Dendritic cell treated with granulocyte-macrophage colony-stimulating factor and Interleukin-4, amounts not matched to agents 40 ng/mL and 50 ng/mL, for 4 days (primary cell): ENCODE results near the gene BATF3.
"Not testable (repeated sequence)": the region's sequence is repeated elsewhere in the genome, so short reads cannot be mapped to it uniquely, and the experiment has no call there.

Experiments used
- H3K27ac Mint-ChIP-seq: one replicate; pipeline ENCODE4 v1.8.0; 2022; ENCODE audit warnings: mild to moderate bottlenecking, mixed read lengths
- H3K27me3 Mint-ChIP-seq: one replicate; pipeline ENCODE4 v1.8.0; 2022; ENCODE audit warnings: mild to moderate bottlenecking, mixed read lengths
- H3K36me3 Mint-ChIP-seq: one replicate; pipeline ENCODE4 v1.8.0; 2022; ENCODE audit warnings: low read depth, mixed read lengths
- H3K4me1 Mint-ChIP-seq: one replicate; pipeline ENCODE4 v1.8.0; 2022; ENCODE audit warnings: low read depth, mixed read lengths
- H3K4me3 Mint-ChIP-seq: one replicate; pipeline ENCODE4 v1.8.0; 2022; ENCODE audit warnings: mild to moderate bottlenecking, moderate library complexity, mixed read lengths
- H3K9me3 Mint-ChIP-seq: one replicate; pipeline ENCODE4 v1.8.0; 2022; ENCODE audit warnings: mixed read lengths
- intact Hi-C: fragments of 100-400 bp; cut with micrococcal nuclease; formaldehyde crosslinking; loops from one replicate; pipeline ENCODE4 v1.15.0; 2022

BATF3 gene

GRCh38 chr1:212699625-212700222 is at the start of gene BATF3:
BATF3 (minus strand) TSS chr1:212699840; CDS start chr1:212699762, 78 bp downstream.
- peaks cover 16% of the 10 kb centered on the region for H3K27me3 Mint-ChIP-seq
- peaks cover 14% of the 10 kb centered on the region for H3K36me3 Mint-ChIP-seq
- intact Hi-C loops = loop anchor here (1.0 to 5.0 kb wide), 3 partner anchors 15 to 53 kb away; no protein-coding TSS in a partner anchor
- H3K9me3 Mint-ChIP-seq = no peaks in the 10 kb centered on the region
- H3K27ac Mint-ChIP-seq = peak within 1 kb of the TSS; percentile 90
- H3K4me1 Mint-ChIP-seq = peaks cover 49% of the 10 kb centered on the region
- H3K4me3 Mint-ChIP-seq = peak within 1 kb of the TSS; percentile 92

- Mint-ChIP-seq H3K27me3 (no peaks in the 10 kb centered on the region), H3K27ac (no peak overlapping the region), H3K4me1 (peaks cover 21% of the 10 kb centered on the region), H3K36me3 (peaks cover 23% of the 10 kb centered on the region), H3K9me3 (peaks cover 3% of the 10 kb centered on the region), H3K4me3 (no peak overlapping the region)
- intact Hi-C loops = no loop called here
Measured at GRCh38 chr1:212746546-212746945, 46.9 kb upstream of the BATF3 start.

- H3K36me3 Mint-ChIP-seq = peaks cover 29% of the 10 kb centered on the region
- H3K4me1 Mint-ChIP-seq = peaks cover 19% of the 10 kb centered on the region
- H3K27ac Mint-ChIP-seq = no peak overlapping the region
- intact Hi-C loops = no loop called here
- no peaks in the 10 kb centered on the region for H3K27me3 Mint-ChIP-seq
- H3K4me3 Mint-ChIP-seq = no peak overlapping the region
- peaks cover 8% of the 10 kb centered on the region for H3K9me3 Mint-ChIP-seq
Measured at GRCh38 chr1:212745303-212745702, 45.7 kb upstream of the BATF3 start.

GRCh38 chr1:212743901-212744475 is 44.3 kb upstream of the BATF3 start:
- H3K27ac Mint-ChIP-seq = no peak overlapping the region
- H3K9me3 Mint-ChIP-seq = peaks cover 8% of the 10 kb centered on the region
- peaks cover 29% of the 10 kb centered on the region for H3K36me3 Mint-ChIP-seq
- no peaks in the 10 kb centered on the region for H3K27me3 Mint-ChIP-seq
- no peak overlapping the region for H3K4me3 Mint-ChIP-seq
- intact Hi-C loops = no loop called here
- H3K4me1 Mint-ChIP-seq = peaks cover 12% of the 10 kb centered on the region

GRCh38 chr1:212738330-212738729 is 38.7 kb upstream of the BATF3 start:
- Mint-ChIP-seq H3K27me3 (no peaks in the 10 kb centered on the region), H3K4me1 (no peaks in the 10 kb centered on the region), H3K9me3 (peaks cover 8% of the 10 kb centered on the region), H3K4me3 (no peak overlapping the region), H3K27ac (no peak overlapping the region), H3K36me3 (peaks cover 43% of the 10 kb centered on the region)
- intact Hi-C loops = no loop called here

- no peaks in the 10 kb centered on the region for H3K4me1 Mint-ChIP-seq
- no peak overlapping the region for H3K4me3 Mint-ChIP-seq
- peaks cover 8% of the 10 kb centered on the region for H3K9me3 Mint-ChIP-seq
- intact Hi-C loops = no loop called here
- no peaks in the 10 kb centered on the region for H3K27me3 Mint-ChIP-seq
- H3K27ac Mint-ChIP-seq = no peak overlapping the region
- H3K36me3 Mint-ChIP-seq = peaks cover 47% of the 10 kb centered on the region
Measured at GRCh38 chr1:212737559-212737958, 37.9 kb upstream of the BATF3 start.

- peaks cover 49% of the 10 kb centered on the region for H3K36me3 Mint-ChIP-seq
- H3K27ac Mint-ChIP-seq = no peak overlapping the region
- H3K4me1 Mint-ChIP-seq = peaks cover 14% of the 10 kb centered on the region
- H3K27me3 Mint-ChIP-seq = no peaks in the 10 kb centered on the region
- H3K4me3 Mint-ChIP-seq = no peak overlapping the region
- intact Hi-C loops = no loop called here
- H3K9me3 Mint-ChIP-seq = no peaks in the 10 kb centered on the region
Measured at GRCh38 chr1:212733109-212733508, 33.5 kb upstream of the BATF3 start.

- H3K4me1 Mint-ChIP-seq = peaks cover 27% of the 10 kb centered on the region
- no peak overlapping the region for H3K4me3 Mint-ChIP-seq
Measured at GRCh38 chr1:212731630-212732029, 32.0 kb upstream of the BATF3 start.

GRCh38 chr1:212728606-212729005 is 29.0 kb upstream of the BATF3 start:
- Mint-ChIP-seq H3K36me3 (peaks cover 38% of the 10 kb centered on the region), H3K4me1 (peaks cover 38% of the 10 kb centered on the region), H3K4me3 (no peak overlapping the region), H3K27ac (peak overlapping the region; percentile 7), H3K9me3 (no peaks in the 10 kb centered on the region), H3K27me3 (no peaks in the 10 kb centered on the region)
- intact Hi-C loops = no loop called here

More at GRCh38 chr1:212731630-212732029, 32.0 kb upstream of the BATF3 start:
- Mint-ChIP-seq H3K27ac (no peak overlapping the region), H3K27me3 (no peaks in the 10 kb centered on the region), H3K36me3 (peaks cover 52% of the 10 kb centered on the region), H3K9me3 (no peaks in the 10 kb centered on the region)
- intact Hi-C loops = no loop called here

GRCh38 chr1:212727386-212728181 is 27.9 kb upstream of the BATF3 start:
- Mint-ChIP-seq H3K36me3 (peaks cover 31% of the 10 kb centered on the region), H3K27ac (peak overlapping the region; percentile 7), H3K4me3 (no peak overlapping the region), H3K27me3 (no peaks in the 10 kb centered on the region), H3K4me1 (peaks cover 44% of the 10 kb centered on the region), H3K9me3 (no peaks in the 10 kb centered on the region)
- intact Hi-C loops = no loop called here

GRCh38 chr1:212724679-212725078 is 25.0 kb upstream of the BATF3 start:
- H3K27ac Mint-ChIP-seq, H3K27me3 Mint-ChIP-seq, intact Hi-C loops, H3K36me3 Mint-ChIP-seq, H3K4me3 Mint-ChIP-seq, H3K9me3 Mint-ChIP-seq: not testable (repeated sequence)
- peaks cover 61% of the 10 kb centered on the region for H3K4me1 Mint-ChIP-seq

- H3K4me3 Mint-ChIP-seq = no peak overlapping the region
- no peaks in the 10 kb centered on the region for H3K9me3 Mint-ChIP-seq
- H3K27ac Mint-ChIP-seq = peak overlapping the region; percentile 1
- peaks cover 4% of the 10 kb centered on the region for H3K27me3 Mint-ChIP-seq
- intact Hi-C loops = no loop called here
- peaks cover 10% of the 10 kb centered on the region for H3K36me3 Mint-ChIP-seq
- peaks cover 54% of the 10 kb centered on the region for H3K4me1 Mint-ChIP-seq
Measured at GRCh38 chr1:212722270-212722957, 22.8 kb upstream of the BATF3 start.

- Mint-ChIP-seq H3K27me3 (peaks cover 7% of the 10 kb centered on the region), H3K4me3 (no peak overlapping the region), H3K9me3 (no peaks in the 10 kb centered on the region), H3K36me3 (peaks cover 6% of the 10 kb centered on the region), H3K27ac (peak overlapping the region; percentile 1), H3K4me1 (peaks cover 47% of the 10 kb centered on the region)
- intact Hi-C loops = no loop called here
Measured at GRCh38 chr1:212721388-212722247, 22.0 kb upstream of the BATF3 start.
